ENCODE data around the gene PPM1L. TPM values are rescaled to one million over a fixed set of nuclear protein-coding genes. Genes with fewer than 3 reads are reported as not detected.
A peak's percentile ranks its signal among the peaks of the same experiment; 100 is the strongest.
"Not testable (repeated sequence)": the region's sequence is repeated elsewhere in the genome, so short reads cannot be mapped to it uniquely, and the experiment has no call there.

The PPM1L gene
- total RNA-seq, 1 donor from 2014 or later = 12.2 TPM

DNA sequence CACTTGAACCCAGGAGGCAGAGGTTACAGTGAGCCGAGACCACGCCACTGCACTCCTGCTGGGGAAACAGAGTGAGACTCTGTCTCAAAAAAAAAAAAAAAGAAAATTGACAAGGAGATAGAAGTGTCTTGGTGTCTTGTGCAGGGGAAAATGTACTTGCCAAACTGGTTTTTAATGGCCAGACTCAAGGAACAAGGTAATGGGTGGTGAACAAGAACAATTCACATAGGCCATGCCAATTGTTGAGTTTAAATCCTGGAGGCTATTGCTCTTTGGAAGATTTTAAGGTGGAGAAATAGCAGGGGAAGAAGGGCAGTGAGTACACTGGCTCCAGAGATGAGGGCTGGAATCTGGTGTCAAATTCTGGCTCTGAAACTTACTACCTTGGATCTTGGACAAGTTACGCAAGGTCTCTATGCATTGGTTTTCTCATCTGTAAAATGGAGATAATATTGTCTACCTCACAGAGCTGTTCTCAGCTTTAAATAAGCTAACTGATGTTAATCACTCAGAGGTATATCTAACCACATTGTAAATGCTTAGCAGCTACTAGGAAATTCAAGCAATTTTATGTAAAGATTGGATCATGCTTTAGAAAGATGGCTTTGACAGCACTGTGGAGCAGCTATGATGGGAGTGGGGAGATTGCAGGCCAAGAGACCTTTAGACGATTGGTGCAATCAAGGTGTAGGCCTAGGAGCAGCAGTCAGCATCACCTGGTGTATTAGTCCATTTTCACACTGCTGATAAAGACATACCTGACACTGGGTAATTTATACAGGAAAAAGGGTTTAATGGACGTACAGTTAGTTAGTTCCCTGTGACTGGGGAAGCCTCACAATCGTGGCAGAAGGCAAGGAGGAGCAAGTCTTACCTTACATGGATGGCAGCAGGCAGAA is 270.8 kb downstream of the PPM1L start:
- DNase-seq (ENCODE audit: low spot score) = no peak
- peaks cover 11% of the 10 kb centered on the region for H3K36me3 Mint-ChIP-seq (ENCODE audit: low read depth, unreplicated experiment)
- peaks cover 11% of the 10 kb centered on the region for H3K9me3 Mint-ChIP-seq (ENCODE audit: unreplicated experiment)
- peaks cover 3% of the 10 kb centered on the region for H3K27me3 Mint-ChIP-seq (ENCODE audit: unreplicated experiment)
- H3K4me3 Mint-ChIP-seq (ENCODE audit: unreplicated experiment) = no peak overlapping the region
- H3K27ac Mint-ChIP-seq (ENCODE audit: unreplicated experiment) = no peak overlapping the region
- TF ChIP-seq, protein P1, sequence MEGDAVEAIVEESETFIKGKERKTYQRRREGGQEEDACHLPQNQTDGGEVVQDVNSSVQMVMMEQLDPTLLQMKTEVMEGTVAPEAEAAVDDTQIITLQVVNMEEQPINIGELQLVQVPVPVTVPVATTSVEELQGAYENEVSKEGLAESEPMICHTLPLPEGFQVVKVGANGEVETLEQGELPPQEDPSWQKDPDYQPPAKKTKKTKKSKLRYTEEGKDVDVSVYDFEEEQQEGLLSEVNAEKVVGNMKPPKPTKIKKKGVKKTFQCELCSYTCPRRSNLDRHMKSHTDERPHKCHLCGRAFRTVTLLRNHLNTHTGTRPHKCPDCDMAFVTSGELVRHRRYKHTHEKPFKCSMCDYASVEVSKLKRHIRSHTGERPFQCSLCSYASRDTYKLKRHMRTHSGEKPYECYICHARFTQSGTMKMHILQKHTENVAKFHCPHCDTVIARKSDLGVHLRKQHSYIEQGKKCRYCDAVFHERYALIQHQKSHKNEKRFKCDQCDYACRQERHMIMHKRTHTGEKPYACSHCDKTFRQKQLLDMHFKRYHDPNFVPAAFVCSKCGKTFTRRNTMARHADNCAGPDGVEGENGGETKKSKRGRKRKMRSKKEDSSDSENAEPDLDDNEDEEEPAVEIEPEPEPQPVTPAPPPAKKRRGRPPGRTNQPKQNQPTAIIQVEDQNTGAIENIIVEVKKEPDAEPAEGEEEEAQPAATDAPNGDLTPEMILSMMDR (IDR thresholded peaks at IDR 0.05; ENCODE audit: unreplicated experiment) = no peak
- H3K4me1 Mint-ChIP-seq (ENCODE audit: unreplicated experiment) = no peaks in the 10 kb centered on the region

DNA sequence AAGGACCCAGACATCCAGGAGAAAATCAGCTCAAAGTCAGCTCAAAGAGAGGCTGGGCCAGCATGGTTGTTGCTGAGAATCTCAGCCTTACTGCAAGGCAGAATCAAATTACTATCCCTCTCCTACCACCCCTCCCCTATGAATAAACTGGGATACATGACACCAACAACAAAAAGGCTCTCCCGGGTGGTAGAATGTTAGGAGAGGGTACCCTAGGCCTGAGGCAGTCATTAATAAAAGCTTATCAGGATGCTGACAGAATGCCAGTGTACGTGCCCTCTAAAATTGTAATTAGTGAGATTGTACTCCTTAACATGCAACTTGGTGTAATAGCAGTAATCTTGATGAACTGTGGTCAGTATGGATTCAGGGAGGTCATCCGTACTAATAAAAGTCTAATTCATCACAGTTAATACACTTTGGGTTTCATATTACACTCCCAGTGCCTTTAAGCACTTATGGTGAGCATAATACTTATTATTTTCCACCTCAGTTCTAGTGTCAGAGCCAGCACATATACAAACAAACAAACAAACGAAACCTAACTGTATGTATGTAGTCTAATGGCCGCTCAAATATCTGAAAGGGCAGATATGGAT is 272.6 kb downstream of the PPM1L start:
- Mint-ChIP-seq H3K9me3 (ENCODE audit: unreplicated experiment) (peaks cover under 1% of the 10 kb centered on the region), H3K27ac (ENCODE audit: unreplicated experiment) (no peak overlapping the region), H3K4me1 (ENCODE audit: unreplicated experiment) (no peaks in the 10 kb centered on the region), H3K4me3 (ENCODE audit: unreplicated experiment) (no peak overlapping the region), H3K27me3 (ENCODE audit: unreplicated experiment) (peaks cover 3% of the 10 kb centered on the region), H3K36me3 (ENCODE audit: low read depth, unreplicated experiment) (peaks cover 2% of the 10 kb centered on the region)
- TF ChIP-seq, protein P1 (IDR thresholded peaks at IDR 0.05; ENCODE audit: unreplicated experiment) = no peak
- DNase-seq (ENCODE audit: low spot score) = no peak

DNA sequence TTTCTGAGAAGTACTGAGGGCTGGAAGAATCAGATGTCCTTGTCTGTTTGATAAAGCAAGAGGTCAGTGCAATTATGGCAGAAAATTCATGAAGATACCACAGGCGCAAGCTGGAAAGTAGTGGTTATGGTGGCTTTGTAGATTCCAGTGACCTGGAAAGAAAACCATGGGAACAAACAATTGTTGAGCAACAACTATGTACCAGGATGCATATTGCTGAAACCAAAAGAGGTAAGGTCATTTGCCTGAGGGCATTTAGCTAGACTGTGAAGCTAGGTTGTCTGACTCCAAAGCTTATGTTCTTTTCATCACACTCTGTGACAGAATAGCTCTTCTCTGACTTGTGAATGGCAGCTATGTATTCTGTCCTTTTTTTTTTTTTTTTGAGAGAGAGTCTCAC is 275.1 kb downstream of the PPM1L start:
- no peaks in the 10 kb centered on the region for H3K36me3 Mint-ChIP-seq (ENCODE audit: low read depth, unreplicated experiment)
- no peak for DNase-seq (ENCODE audit: low spot score)
- no peak overlapping the region for H3K27ac Mint-ChIP-seq (ENCODE audit: unreplicated experiment)
- H3K27me3 Mint-ChIP-seq (ENCODE audit: unreplicated experiment) = peaks cover under 1% of the 10 kb centered on the region
- H3K4me3 Mint-ChIP-seq (ENCODE audit: unreplicated experiment) = no peak overlapping the region
- peaks cover 12% of the 10 kb centered on the region for H3K4me1 Mint-ChIP-seq (ENCODE audit: unreplicated experiment)
- TF ChIP-seq, protein P1 (IDR thresholded peaks at IDR 0.05; ENCODE audit: unreplicated experiment) = no peak
- no peaks in the 10 kb centered on the region for H3K9me3 Mint-ChIP-seq (ENCODE audit: unreplicated experiment)

DNA sequence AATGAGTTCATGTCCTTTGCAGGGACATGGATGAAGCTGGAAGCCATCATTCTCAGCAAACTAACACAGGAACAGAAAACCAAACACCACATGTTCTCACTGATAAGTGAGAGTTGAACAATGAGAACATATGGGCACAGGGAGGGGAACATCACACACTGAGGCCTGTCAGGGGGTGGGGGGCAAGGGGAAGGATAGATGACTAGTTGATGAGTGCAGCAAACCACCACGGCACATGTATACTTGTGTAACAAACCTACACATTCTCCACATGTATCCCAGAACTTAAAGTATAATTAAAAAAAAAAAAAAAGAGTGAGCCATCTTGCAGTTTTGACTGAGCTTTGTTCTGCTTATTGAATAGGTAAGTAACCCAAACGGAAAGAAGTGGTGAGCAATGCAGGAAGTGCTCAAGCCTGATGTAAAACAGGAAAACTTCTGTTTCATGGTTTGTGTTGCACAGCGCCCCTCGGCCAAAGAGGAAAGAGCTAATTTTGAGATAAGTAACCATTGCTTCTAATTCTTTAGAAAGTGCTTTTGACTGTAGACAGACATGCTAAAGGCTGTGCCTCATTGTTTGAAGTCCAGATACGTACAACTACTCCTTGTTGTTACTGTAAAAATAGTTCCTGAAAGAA is 279.0 kb downstream of the PPM1L start:
- not testable (repeated sequence) for H3K4me3 Mint-ChIP-seq (ENCODE audit: unreplicated experiment); H3K27me3 Mint-ChIP-seq (ENCODE audit: unreplicated experiment); H3K9me3 Mint-ChIP-seq (ENCODE audit: unreplicated experiment); H3K36me3 Mint-ChIP-seq (ENCODE audit: low read depth, unreplicated experiment)
- DNase-seq (ENCODE audit: low spot score) = peak; percentile 21
- Mint-ChIP-seq H3K4me1 (ENCODE audit: unreplicated experiment) (peaks cover 12% of the 10 kb centered on the region), H3K27ac (ENCODE audit: unreplicated experiment) (peak overlapping the region; percentile 98)

DNA sequence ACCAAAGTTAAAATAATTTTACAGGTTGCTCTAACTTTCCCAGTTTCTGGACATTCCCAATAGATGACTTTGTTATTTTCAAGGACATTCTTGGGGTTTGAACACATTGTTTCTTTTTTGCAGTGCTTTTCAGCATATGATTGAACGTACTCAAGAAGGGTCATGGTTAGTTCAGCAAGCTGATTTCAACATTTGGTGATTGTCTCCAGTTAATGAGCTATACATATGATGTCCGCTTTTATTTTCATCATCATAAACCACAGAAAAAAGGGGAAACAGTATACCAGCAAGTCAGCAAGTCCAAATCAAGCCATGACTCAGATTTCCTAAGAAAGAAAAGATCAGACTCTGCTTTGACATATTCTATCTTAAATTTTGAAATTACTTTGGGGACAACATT is 279.7 kb downstream of the PPM1L start:
- DNase-seq (ENCODE audit: low spot score) = no peak
- Mint-ChIP-seq H3K9me3 (ENCODE audit: unreplicated experiment) (no peaks in the 10 kb centered on the region), H3K27me3 (ENCODE audit: unreplicated experiment) (no peaks in the 10 kb centered on the region), H3K4me1 (ENCODE audit: unreplicated experiment) (peaks cover 12% of the 10 kb centered on the region), H3K27ac (ENCODE audit: unreplicated experiment) (peak overlapping the region; percentile 98), H3K4me3 (ENCODE audit: unreplicated experiment) (no peak overlapping the region), H3K36me3 (ENCODE audit: low read depth, unreplicated experiment) (no peaks in the 10 kb centered on the region)
- TF ChIP-seq, protein P1 (IDR thresholded peaks at IDR 0.05; ENCODE audit: unreplicated experiment) = no peak

All from endothelial cell (in vitro differentiated cells).